HCT116 (cell line): ENCODE results near the gene RNGTT. TPM values are rescaled to one million over a fixed set of nuclear protein-coding genes. Genes with fewer than 3 reads are reported as not detected.

ENCODE experiments used
- ATAC-seq: fragments of 200-7000 bp; cut with Tn5 transposase; 2 replicates; pipeline ENCODE4 v1.9.1; 2020; ENCODE audit warnings: mild to moderate bottlenecking, moderate library complexity
- BruUV-seq: library from RNA; stranded (reverse); fragments of 400-500 nt; replicated peaks from 2 replicates; lab custom pipeline; 2021; lab: Mats Ljungman, UMichigan
- CTCF ChIA-PET: fragments of 300-600 bp; sonication (Branson Sonifier 250); formaldehyde crosslinking; loops from one replicate; lab custom pipeline; 2021; ENCODE audit warnings: antibody characterized with exemption; lab: Charles Lee
- POLR2A ChIA-PET: fragments of 300-600, 350-600 bp; sonication (Branson Sonifier 250); formaldehyde crosslinking; loops from one replicate; lab custom pipeline; 2021; ENCODE audit warnings: antibody characterized with exemption; lab: Charles Lee
- RAD21 ChIA-PET, 2 experiments: fragments of 300-600 bp; sonication (Branson Sonifier 250); formaldehyde crosslinking; loops; one replicate each; lab custom pipeline; 2023; ENCODE audit warnings: low total read pairs in 2 of 2; ENCODE audit not compliant: uncharacterized antibody in 2 of 2, unreplicated experiment in 2 of 2, low non-redundant PET in 1 of 2; lab: Charles Lee
- DNase-seq: peaks from one replicate; pipeline ENCODE4 v3.0.0-alpha.2; 2010; ENCODE audit warnings: low read depth, low spot score
- H2AFZ ChIP-seq: fragments of 200-600 bp; shearing (Covaris generic), sonication (generic); 2 replicates; pipeline ENCODE4 v1.6.1; 2017; ENCODE audit warnings: low read depth, mixed run types, mixed read lengths, antibody characterized with exemption, low read length; ENCODE audit not compliant: poor library complexity, severe bottlenecking
- H3K27ac ChIP-seq: 2 replicates; pipeline ENCODE4 v1.5.1; 2012; ENCODE audit warnings: low read depth, low read length
- H3K27me3 ChIP-seq: fragments of 200-600 bp; sonication (generic); 2 replicates; pipeline ENCODE4 v1.6.1; 2016; ENCODE audit warnings: mixed run types, low read length, mixed read lengths; ENCODE audit not compliant: insufficient read depth
- H3K36me3 ChIP-seq, 2 experiments: fragments of 200-500 bp in 1 of 2; fragments of 200-600 bp in 1 of 2; sonication (Bioruptor generic) in 1 of 2; sonication (generic) in 1 of 2; 2 replicates each; pipeline versions ENCODE4 v1.5.1 to v1.6.1; 2014 to 2016; ENCODE audit warnings: low read length in 2 of 2, inconsistent platforms in 1 of 2, mixed read lengths in 1 of 2, mixed run types in 1 of 2; ENCODE audit not compliant: insufficient read depth in 2 of 2, control insufficient read depth in 1 of 2
- H3K4me1 ChIP-seq, 2 experiments: fragments of 200-600 bp in 1 of 2; sonication (generic) in 1 of 2; 2 replicates each; pipeline versions ENCODE4 v1.5.1 to v1.6.1; 2012 to 2017; ENCODE audit warnings: low read length in 2 of 2, inconsistent platforms in 1 of 2, mild to moderate bottlenecking in 1 of 2, mixed read lengths in 1 of 2, mixed run types in 1 of 2, moderate library complexity in 1 of 2; ENCODE audit not compliant: insufficient read depth in 2 of 2, control insufficient read depth in 1 of 2
- H3K4me2 ChIP-seq: fragments of 200-600 bp; sonication (generic); 2 replicates; pipeline ENCODE4 v1.6.1; 2017; ENCODE audit warnings: mixed run types, low read length, mixed read lengths
- H3K4me3 ChIP-seq, 2 experiments: fragments of 200-600 bp in 1 of 2; sonication (generic) in 1 of 2; replicated peaks in 1 of 2; 2 replicates each; pipeline ENCODE4 v1.5.1; 2011 to 2016; ENCODE audit warnings: low read length in 2 of 2, control low read depth in 1 of 2, low read depth in 1 of 2, mild to moderate bottlenecking in 1 of 2, mixed read lengths in 1 of 2, mixed run types in 1 of 2
- H3K79me2 ChIP-seq: fragments of 200-600 bp; sonication (generic); 2 replicates; pipeline ENCODE4 v1.6.1; 2017; ENCODE audit warnings: mild to moderate bottlenecking, mixed run types, low read length, moderate library complexity, mixed read lengths; ENCODE audit not compliant: insufficient read depth
- H3K9ac ChIP-seq: fragments of 200-600 bp; sonication (generic); 2 replicates; pipeline ENCODE4 v1.6.1; 2016; ENCODE audit warnings: low read length, mixed read lengths
- H3K9me2 ChIP-seq: fragments of 200-600 bp; sonication (generic), shearing (Covaris generic); 2 replicates; pipeline ENCODE4 v1.6.1; 2017; ENCODE audit warnings: mixed run types, mild to moderate bottlenecking, moderate library complexity; ENCODE audit not compliant: insufficient read depth
- H3K9me3 ChIP-seq, 2 experiments: fragments of 200-500 bp in 1 of 2; fragments of 200-600 bp in 1 of 2; sonication (Bioruptor generic) in 1 of 2; sonication (generic) in 1 of 2; 2 replicates each; pipeline ENCODE4 v1.6.1; 2014 to 2017; ENCODE audit warnings: low read length in 2 of 2, mixed read lengths in 2 of 2, inconsistent platforms in 1 of 2, low read depth in 1 of 2, mild to moderate bottlenecking in 1 of 2, mixed run types in 1 of 2, moderate library complexity in 1 of 2; ENCODE audit not compliant: control insufficient read depth in 1 of 2, insufficient read depth in 1 of 2
- H4K20me1 ChIP-seq: fragments of 200-600 bp; sonication (generic), shearing (Covaris generic); 2 replicates; pipeline ENCODE4 v1.6.1; 2017; ENCODE audit warnings: mixed run types, mild to moderate bottlenecking, moderate library complexity; ENCODE audit not compliant: insufficient read depth
- ELF1 ChIP-seq: IDR thresholded peaks from 2 replicates; pipeline ENCODE4 v1.6.1; 2012; ENCODE audit warnings: low read depth, borderline replicate concordance
- EZH2phosphoT487 ChIP-seq: fragments of 200-600 bp; IDR thresholded peaks from 2 replicates; pipeline ENCODE4 v1.6.1; 2018; ENCODE audit warnings: antibody characterized with exemption, borderline replicate concordance
- FOSL1 ChIP-seq: IDR thresholded peaks from 2 replicates; pipeline ENCODE4 v1.6.1; 2012; ENCODE audit warnings: low read depth
- JUND ChIP-seq: IDR thresholded peaks from 2 replicates; pipeline ENCODE4 v1.6.1; 2012
- MAX ChIP-seq: IDR thresholded peaks from 2 replicates; pipeline ENCODE4 v1.6.1; 2012
- RAD21 ChIP-seq: IDR thresholded peaks from 2 replicates; pipeline ENCODE4 v1.6.1; 2012; ENCODE audit warnings: low read depth, mild to moderate bottlenecking
- REST ChIP-seq: IDR thresholded peaks from 2 replicates; pipeline ENCODE4 v1.6.1; 2012; ENCODE audit warnings: low read depth
- SIN3A ChIP-seq: IDR thresholded peaks from 2 replicates; pipeline ENCODE4 v1.6.1; 2012; ENCODE audit warnings: low read depth
- YY1 ChIP-seq: IDR thresholded peaks from 2 replicates; pipeline ENCODE4 v1.6.1; 2011; ENCODE audit warnings: low read length, low read depth, moderate library complexity, mild to moderate bottlenecking; ENCODE audit not compliant: insufficient replicate concordance; ENCODE audit errors: extremely low read depth
- intact Hi-C: fragments of 100-400 bp; cut with micrococcal nuclease; formaldehyde crosslinking; loops from 2 replicates; pipeline ENCODE4 v1.10.0; 2022
- total RNA-seq: library from RNA; stranded (reverse); gene quantifications from one replicate; pipeline ENCODE4 v1.2.1, GENCODE V29; 2021; ENCODE audit not compliant: unreplicated experiment

RNGTT gene
- total RNA-seq, 1 experiment from 2014 or later: 23.0 TPM

- TF ChIP-seq YY1: no peak
These were observed 309.5 kb downstream of the RNGTT start (continued) for GRCh38 chr6:88653936-88654335.

GRCh38 chr6:88651400-88651799, 312.0 kb downstream of the RNGTT start:
- Histone ChIP-seq H3K36me3 (no peaks in the 10 kb centered on the region), H3K9ac (no peak overlapping the region), H3K27ac (no peak overlapping the region), H3K4me2 (no peak overlapping the region), H4K20me1 (no peaks in the 10 kb centered on the region), H3K9me2 (no peaks in the 10 kb centered on the region), H2AFZ (no peak overlapping the region), H3K27me3 (no peaks in the 10 kb centered on the region)
- ATAC-seq: no peak
- no TSS peak for BruUV-seq
- ChIA-PET CTCF (no interaction called here), RAD21 (no interaction called here), POLR2A (no interaction called here)
- TF ChIP-seq YY1 (no peak), MAX (no peak), FOSL1 (no peak), REST (no peak), SIN3A (no peak), JUND (no peak), EZH2phosphoT487 (no peak), ELF1 (no peak), RAD21 (no peak)
- TF ChIP-seq, all 23 proteins: peak for 0
- no peaks in the 10 kb centered on the region for H3K9me3 ChIP-seq
- H3K4me1 ChIP-seq: no peaks in the 10 kb centered on the region
- DNase-seq: no peak
- H3K79me2 ChIP-seq: no peaks in the 10 kb centered on the region
- intact Hi-C loops: no loop called here
- H3K4me3 ChIP-seq: no peak overlapping the region
